Lower leg skin (tissue), 4 donors: ENCODE data around the gene EMILIN2. TPM values are rescaled to one million over a fixed set of nuclear protein-coding genes. Genes with fewer than 3 reads are reported as not detected.

Experiments
- DNase-seq, 2 donors: peaks; one replicate each; pipeline ENCODE4 v3.0.0-alpha.2; 2019; ENCODE audit warnings: low spot score in 2 of 2
- H3K4me3 ChIP-seq: fragments of 200-600 bp; sonication (generic); 2 replicates; pipeline ENCODE4 v1.5.1; 2017; ENCODE audit warnings: mild to moderate bottlenecking, low read depth; ENCODE audit not compliant: poor library complexity, severe bottlenecking
- POLR2A ChIP-seq, 2 donors: fragments of 450-650 bp; IDR thresholded peaks; one replicate each; pipeline ENCODE4 v1.6.1; 2016 to 2017; ENCODE audit warnings: antibody characterized with exemption in 2 of 2, mild to moderate bottlenecking in 1 of 2, moderate library complexity in 1 of 2
- WGBS, 2 donors: methylation state at CpG; one replicate each; pipeline ENCODE4 v1.1.5; 2018; 5-methylcytosine and 5-hydroxymethylcytosine counted together
- intact Hi-C: fragments of 100-400 bp; cut with DNase I; formaldehyde crosslinking; loops from one replicate; pipeline ENCODE4 v1.15.0; 2023; ENCODE audit warnings: low total_unique reads
- total RNA-seq, 4 donors: library from RNA; depleted of rRNA; stranded (reverse); fragments of >200 nt; gene quantifications; one replicate each; pipeline ENCODE4 v1.1.0, GENCODE V29; 2016
- TF ChIP-seq, protein P1 (sequence below), 3 donors: fragments of 450-650 bp; IDR thresholded peaks; one replicate each; pipeline ENCODE4 v1.5.1; 2016; ENCODE audit warnings: antibody characterized with exemption in 3 of 3, mild to moderate bottlenecking in 3 of 3, moderate library complexity in 2 of 3

The EMILIN2 gene
- total RNA-seq, 4 donors from 2014 or later: 4.0 to 10.9 (median 7.5) TPM

- TF ChIP-seq, protein P1, sequence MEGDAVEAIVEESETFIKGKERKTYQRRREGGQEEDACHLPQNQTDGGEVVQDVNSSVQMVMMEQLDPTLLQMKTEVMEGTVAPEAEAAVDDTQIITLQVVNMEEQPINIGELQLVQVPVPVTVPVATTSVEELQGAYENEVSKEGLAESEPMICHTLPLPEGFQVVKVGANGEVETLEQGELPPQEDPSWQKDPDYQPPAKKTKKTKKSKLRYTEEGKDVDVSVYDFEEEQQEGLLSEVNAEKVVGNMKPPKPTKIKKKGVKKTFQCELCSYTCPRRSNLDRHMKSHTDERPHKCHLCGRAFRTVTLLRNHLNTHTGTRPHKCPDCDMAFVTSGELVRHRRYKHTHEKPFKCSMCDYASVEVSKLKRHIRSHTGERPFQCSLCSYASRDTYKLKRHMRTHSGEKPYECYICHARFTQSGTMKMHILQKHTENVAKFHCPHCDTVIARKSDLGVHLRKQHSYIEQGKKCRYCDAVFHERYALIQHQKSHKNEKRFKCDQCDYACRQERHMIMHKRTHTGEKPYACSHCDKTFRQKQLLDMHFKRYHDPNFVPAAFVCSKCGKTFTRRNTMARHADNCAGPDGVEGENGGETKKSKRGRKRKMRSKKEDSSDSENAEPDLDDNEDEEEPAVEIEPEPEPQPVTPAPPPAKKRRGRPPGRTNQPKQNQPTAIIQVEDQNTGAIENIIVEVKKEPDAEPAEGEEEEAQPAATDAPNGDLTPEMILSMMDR (IDR thresholded peaks at IDR 0.05): no peak
- no peak for TF ChIP-seq POLR2A (IDR thresholded peaks at IDR 0.05)
- WGBS, 2 donors: 86% methylated on average over 4 of the region's 4 CpGs
- intact Hi-C loops: no loop called here
- no peak for DNase-seq
- H3K4me3 ChIP-seq: no peak overlapping the region
These were observed 33.1 kb downstream of the EMILIN2 start for GRCh38 chr18:2879889-2880288.

DNA sequence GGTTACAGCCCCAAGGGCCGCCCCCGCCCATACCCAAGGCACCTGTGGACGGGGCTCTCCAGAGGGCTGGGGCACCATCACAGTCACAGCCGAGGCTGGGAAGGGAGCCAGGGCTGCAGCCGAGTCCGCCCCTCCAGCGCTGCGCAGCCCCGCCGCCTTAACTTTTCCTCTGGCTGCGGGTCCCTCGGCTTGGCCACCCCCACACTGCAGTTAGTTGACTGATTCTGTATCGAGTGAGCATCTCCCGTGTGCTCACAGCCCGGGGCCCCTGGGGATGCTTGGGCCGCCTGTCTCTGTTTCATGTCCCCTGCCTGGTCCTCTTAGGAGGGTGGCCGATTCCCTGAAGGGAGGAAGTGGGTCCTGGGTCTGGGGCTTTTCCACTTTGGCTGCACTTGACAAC is 33.7 kb downstream of the EMILIN2 start:
- DNase-seq: peak in 1 of 2 donors; percentile 83
- no peak overlapping the region for H3K4me3 ChIP-seq
- intact Hi-C loops: no loop called here
- TF ChIP-seq, protein P1 (IDR thresholded peaks at IDR 0.05): no peak
- TF ChIP-seq POLR2A (IDR thresholded peaks at IDR 0.05): no peak
- WGBS, 2 donors: 63 to 75% methylated on average over 17 of the region's 17 CpGs

- H3K4me3 ChIP-seq: no peak overlapping the region
- peak; percentile 68 to 93 for DNase-seq
- no peak for TF ChIP-seq POLR2A (IDR thresholded peaks at IDR 0.05)
- TF ChIP-seq, protein P1 (IDR thresholded peaks at IDR 0.05): no peak
- WGBS, 2 donors: 58 to 61% methylated on average over 16 of the region's 16 CpGs
- intact Hi-C loops: no loop called here
These were observed 34.5 kb downstream of the EMILIN2 start for GRCh38 chr18:2881088-2881839.

DNA sequence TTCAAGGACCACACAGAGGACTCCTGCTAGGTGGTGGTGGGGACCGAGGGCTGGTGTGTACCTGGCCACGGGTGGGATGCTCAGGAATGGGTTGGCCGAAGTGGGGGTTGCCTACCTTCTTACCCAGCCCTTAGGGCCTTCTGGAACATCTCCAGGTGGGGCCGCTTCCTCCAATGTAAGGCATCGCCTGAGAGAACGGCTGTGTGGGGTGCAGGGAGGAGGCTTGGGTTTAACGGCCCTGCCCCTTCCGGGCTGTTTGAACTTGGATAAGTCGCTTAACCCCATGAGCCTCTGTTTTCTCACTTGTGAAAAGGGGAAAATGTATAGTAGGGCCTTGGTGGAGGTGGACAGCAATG is 35.0 kb downstream of the EMILIN2 start:
- no peak for TF ChIP-seq POLR2A (IDR thresholded peaks at IDR 0.05)
- TF ChIP-seq, protein P1 (IDR thresholded peaks at IDR 0.05): no peak
- WGBS, 2 donors: 52 to 62% methylated on average over 9 of the region's 9 CpGs
- DNase-seq: peak in 1 of 2 donors; percentile 85
- no peak overlapping the region for H3K4me3 ChIP-seq
- intact Hi-C loops: no loop called here

DNA sequence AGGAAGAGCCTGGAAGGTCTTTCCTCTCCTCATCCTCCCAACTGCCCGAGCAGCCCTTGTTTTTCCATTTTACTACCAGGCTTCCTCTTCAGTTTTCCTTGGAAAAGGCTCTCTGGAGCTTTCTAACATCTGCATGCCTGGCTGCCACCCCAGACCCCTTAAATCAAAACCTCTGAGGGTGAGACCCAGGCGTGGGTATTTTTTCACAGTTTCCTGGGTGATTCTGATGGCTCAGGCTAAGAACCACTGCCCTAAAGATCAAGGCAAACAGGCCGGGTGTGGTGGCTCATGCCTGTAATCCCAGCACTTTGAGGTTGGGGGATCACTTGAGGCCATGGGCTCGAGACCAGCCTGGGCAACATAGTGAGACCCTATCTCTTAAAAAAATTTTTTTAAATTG is 35.4 kb downstream of the EMILIN2 start:
- H3K4me3 ChIP-seq: no peak overlapping the region
- no peak for TF ChIP-seq POLR2A (IDR thresholded peaks at IDR 0.05)
- TF ChIP-seq, protein P1 (IDR thresholded peaks at IDR 0.05): no peak
- intact Hi-C loops: no loop called here
- peak in 1 of 2 donors; percentile 26 for DNase-seq
- 78 to 85% methylated on average over 4 of the region's 4 CpGs for WGBS, 2 donors
